ENCODE results near the gene TMX4. TPM values are rescaled to one million over a fixed set of nuclear protein-coding genes. Genes with fewer than 3 reads are reported as not detected.

The TMX4 gene
- total RNA-seq, 1 experiment from 2014 or later = 12.0 TPM

DNA sequence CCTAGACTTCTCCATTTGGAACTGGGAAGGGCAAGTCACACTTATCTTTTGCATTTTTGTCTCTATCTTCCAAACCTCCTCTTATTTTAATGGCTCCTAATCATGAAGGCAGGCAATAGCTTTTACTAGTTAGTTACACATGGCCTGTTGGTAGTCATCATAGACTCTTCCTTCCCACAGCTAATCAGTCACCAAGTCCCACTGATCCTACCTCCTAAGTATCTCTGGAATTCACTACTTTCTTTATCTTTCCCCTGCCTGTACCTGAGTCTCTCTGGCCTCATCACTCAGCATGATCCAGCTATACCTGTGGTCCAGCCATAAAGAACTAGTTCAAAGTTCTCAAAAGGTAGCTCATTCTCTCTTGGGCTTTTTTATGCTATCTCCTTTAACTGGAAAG lies 18.8 kb downstream of the TMX4 start:
- Histone ChIP-seq H3K27me3 (ENCODE audit: insufficient read depth, low read length) (no peaks in the 10 kb centered on the region), H3K4me1 (ENCODE audit: control insufficient read depth in 1 of 2, insufficient read depth in 2 of 2, low read length in 2 of 2) (no peaks in the 10 kb centered on the region), H4K20me1 (ENCODE audit: insufficient read depth) (no peaks in the 10 kb centered on the region), H3K36me3 (ENCODE audit: control insufficient read depth in 1 of 2, insufficient read depth in 2 of 2, low read length in 2 of 2) (no peaks in the 10 kb centered on the region), H3K9me3 (ENCODE audit: control insufficient read depth in 1 of 2, insufficient read depth in 1 of 2, low read depth in 1 of 2, low read length in 2 of 2) (no peaks in the 10 kb centered on the region), H3K4me3 (replicated peaks in 1 of 2; ENCODE audit: low read depth in 1 of 2, low read length in 2 of 2) (no peak overlapping the region), H3K4me2 (ENCODE audit: low read length) (no peak overlapping the region), H3K9me2 (ENCODE audit: insufficient read depth) (no peaks in the 10 kb centered on the region), H2AFZ (ENCODE audit: low read depth, low read length, poor library complexity, severe bottlenecking) (no peak overlapping the region), H3K9ac (ENCODE audit: low read length) (no peak overlapping the region), H3K27ac (ENCODE audit: low read depth, low read length) (no peak overlapping the region), H3K79me2 (ENCODE audit: insufficient read depth, low read length) (no peaks in the 10 kb centered on the region)
- intact Hi-C loops (cut with micrococcal nuclease) = no loop called here
- ChIA-PET POLR2A (no interaction called here), RAD21 (ENCODE audit: low non-redundant PET in 1 of 2, low total read pairs in 2 of 2, uncharacterized antibody in 2 of 2, unreplicated experiment in 2 of 2) (no interaction called here), CTCF (no interaction called here)
- no peak for TF ChIP-seq ELF1 (IDR thresholded peaks at IDR 0.05; ENCODE audit: borderline replicate concordance, low read depth)
- TF ChIP-seq, protein P1, sequence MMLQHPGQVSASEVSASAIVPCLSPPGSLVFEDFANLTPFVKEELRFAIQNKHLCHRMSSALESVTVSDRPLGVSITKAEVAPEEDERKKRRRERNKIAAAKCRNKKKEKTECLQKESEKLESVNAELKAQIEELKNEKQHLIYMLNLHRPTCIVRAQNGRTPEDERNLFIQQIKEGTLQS (IDR thresholded peaks at IDR 0.05) = no peak
- TF ChIP-seq EZH2phosphoT487 (IDR thresholded peaks at IDR 0.05; ENCODE audit: borderline replicate concordance) = no peak
- no TSS peak for BruUV-seq (replicated peaks)
- no peak for DNase-seq (ENCODE audit: low read depth, low spot score)
- ATAC-seq = no peak

DNA sequence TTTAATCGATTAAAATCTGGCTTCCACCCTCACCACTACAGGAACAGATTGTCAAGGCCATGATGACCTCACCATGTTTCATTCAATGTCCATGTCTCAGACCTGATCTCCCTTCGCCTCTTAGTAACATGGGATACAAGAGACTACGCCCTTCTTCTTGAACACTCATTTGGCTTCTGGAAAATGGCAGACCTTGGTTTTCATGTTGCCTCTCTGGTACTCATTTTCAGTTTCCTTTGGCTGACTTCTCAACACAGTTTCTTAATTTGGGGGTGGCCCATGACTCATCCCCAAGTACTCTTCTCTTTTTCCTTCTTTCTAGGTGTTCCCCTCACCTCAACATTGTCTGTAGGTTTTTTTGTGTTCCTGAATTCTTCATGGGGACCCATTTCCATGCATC lies 22.7 kb downstream of the TMX4 start:
- intact Hi-C loops (cut with micrococcal nuclease) = no loop called here

More for the DNA sequence above, 22.7 kb downstream of the TMX4 start:
- 0 out of 4 replicates have a peak, but pooled peaks cover 0 to 6% of the 10 kb centered on the region in 2 experiments for H3K9me3 ChIP-seq (ENCODE audit: control insufficient read depth in 1 of 2, insufficient read depth in 1 of 2, low read depth in 1 of 2, low read length in 2 of 2)
- H3K36me3 ChIP-seq (ENCODE audit: control insufficient read depth in 1 of 2, insufficient read depth in 2 of 2, low read length in 2 of 2) = no peaks in the 10 kb centered on the region
- H3K79me2 ChIP-seq (ENCODE audit: insufficient read depth, low read length) = no peaks in the 10 kb centered on the region
- TF ChIP-seq YY1 (IDR thresholded peaks at IDR 0.05; ENCODE audit: extremely low read depth, insufficient replicate concordance, low read depth, low read length) (no peak), SRF (IDR thresholded peaks at IDR 0.05; ENCODE audit: low read depth) (no peak), FOSL1 (IDR thresholded peaks at IDR 0.05; ENCODE audit: low read depth) (no peak), TCF7L2 (IDR thresholded peaks at IDR 0.05; ENCODE audit: borderline replicate concordance, extremely low read depth, insufficient read depth, insufficient read length) (no peak), POLR2A (IDR thresholded peaks at IDR 0.05; ENCODE audit: borderline replicate concordance, extremely low read depth, insufficient read depth, insufficient read length) (no peak), RAD21 (IDR thresholded peaks at IDR 0.05; ENCODE audit: low read depth) (no peak), CEBPB (IDR thresholded peaks at IDR 0.05; ENCODE audit: low read depth) (no peak), CBX3 (IDR thresholded peaks at IDR 0.05; ENCODE audit: low read depth) (no peak), SIN3A (IDR thresholded peaks at IDR 0.05; ENCODE audit: low read depth) (no peak), ZNF274 (IDR thresholded peaks at IDR 0.05; ENCODE audit: low read depth, low read length) (no peak), POLR2AphosphoS5 (IDR thresholded peaks at IDR 0.05; ENCODE audit: low read depth, low read length) (no peak)
- TF ChIP-seq, protein P2, sequence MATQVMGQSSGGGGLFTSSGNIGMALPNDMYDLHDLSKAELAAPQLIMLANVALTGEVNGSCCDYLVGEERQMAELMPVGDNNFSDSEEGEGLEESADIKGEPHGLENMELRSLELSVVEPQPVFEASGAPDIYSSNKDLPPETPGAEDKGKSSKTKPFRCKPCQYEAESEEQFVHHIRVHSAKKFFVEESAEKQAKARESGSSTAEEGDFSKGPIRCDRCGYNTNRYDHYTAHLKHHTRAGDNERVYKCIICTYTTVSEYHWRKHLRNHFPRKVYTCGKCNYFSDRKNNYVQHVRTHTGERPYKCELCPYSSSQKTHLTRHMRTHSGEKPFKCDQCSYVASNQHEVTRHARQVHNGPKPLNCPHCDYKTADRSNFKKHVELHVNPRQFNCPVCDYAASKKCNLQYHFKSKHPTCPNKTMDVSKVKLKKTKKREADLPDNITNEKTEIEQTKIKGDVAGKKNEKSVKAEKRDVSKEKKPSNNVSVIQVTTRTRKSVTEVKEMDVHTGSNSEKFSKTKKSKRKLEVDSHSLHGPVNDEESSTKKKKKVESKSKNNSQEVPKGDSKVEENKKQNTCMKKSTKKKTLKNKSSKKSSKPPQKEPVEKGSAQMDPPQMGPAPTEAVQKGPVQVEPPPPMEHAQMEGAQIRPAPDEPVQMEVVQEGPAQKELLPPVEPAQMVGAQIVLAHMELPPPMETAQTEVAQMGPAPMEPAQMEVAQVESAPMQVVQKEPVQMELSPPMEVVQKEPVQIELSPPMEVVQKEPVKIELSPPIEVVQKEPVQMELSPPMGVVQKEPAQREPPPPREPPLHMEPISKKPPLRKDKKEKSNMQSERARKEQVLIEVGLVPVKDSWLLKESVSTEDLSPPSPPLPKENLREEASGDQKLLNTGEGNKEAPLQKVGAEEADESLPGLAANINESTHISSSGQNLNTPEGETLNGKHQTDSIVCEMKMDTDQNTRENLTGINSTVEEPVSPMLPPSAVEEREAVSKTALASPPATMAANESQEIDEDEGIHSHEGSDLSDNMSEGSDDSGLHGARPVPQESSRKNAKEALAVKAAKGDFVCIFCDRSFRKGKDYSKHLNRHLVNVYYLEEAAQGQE (IDR thresholded peaks at IDR 0.05; ENCODE audit: low read depth) = no peak
- TF ChIP-seq, protein P1 (IDR thresholded peaks at IDR 0.05) = no peak
- no TSS peak for BruUV-seq (replicated peaks)
- H3K27ac ChIP-seq (ENCODE audit: low read depth, low read length) = no peak overlapping the region
- ATAC-seq = no peak
- H2AFZ ChIP-seq (ENCODE audit: low read depth, low read length, poor library complexity, severe bottlenecking) = no peak overlapping the region
- no peak overlapping the region for H3K4me2 ChIP-seq (ENCODE audit: low read length)
- ChIA-PET RAD21 (ENCODE audit: low non-redundant PET in 1 of 2, low total read pairs in 2 of 2, uncharacterized antibody in 2 of 2, unreplicated experiment in 2 of 2) (no interaction called here), POLR2A (no interaction called here), CTCF (no interaction called here)
- no peak overlapping the region for H3K9ac ChIP-seq (ENCODE audit: low read length)
- H3K4me1 ChIP-seq (ENCODE audit: control insufficient read depth in 1 of 2, insufficient read depth in 2 of 2, low read length in 2 of 2) = no peaks in the 10 kb centered on the region
- H3K27me3 ChIP-seq (ENCODE audit: insufficient read depth, low read length) = no peaks in the 10 kb centered on the region
- H3K9me2 ChIP-seq (ENCODE audit: insufficient read depth) = no peaks in the 10 kb centered on the region
- no peak overlapping the region for H3K4me3 ChIP-seq (replicated peaks in 1 of 2; ENCODE audit: low read depth in 1 of 2, low read length in 2 of 2)
- DNase-seq (ENCODE audit: low read depth, low spot score) = no peak
- no peaks in the 10 kb centered on the region for H4K20me1 ChIP-seq (ENCODE audit: insufficient read depth)

All from HCT116 (cell line).